ENCODE measurements around the gene BLNK. TPM values are rescaled to one million over a fixed set of nuclear protein-coding genes. Genes with fewer than 3 reads are reported as not detected.
A peak's percentile ranks its signal among the peaks of the same experiment; 100 is the strongest.

BLNK gene
- total RNA-seq, 1 experiment from 2014 or later, result 7.5 TPM

DNA sequence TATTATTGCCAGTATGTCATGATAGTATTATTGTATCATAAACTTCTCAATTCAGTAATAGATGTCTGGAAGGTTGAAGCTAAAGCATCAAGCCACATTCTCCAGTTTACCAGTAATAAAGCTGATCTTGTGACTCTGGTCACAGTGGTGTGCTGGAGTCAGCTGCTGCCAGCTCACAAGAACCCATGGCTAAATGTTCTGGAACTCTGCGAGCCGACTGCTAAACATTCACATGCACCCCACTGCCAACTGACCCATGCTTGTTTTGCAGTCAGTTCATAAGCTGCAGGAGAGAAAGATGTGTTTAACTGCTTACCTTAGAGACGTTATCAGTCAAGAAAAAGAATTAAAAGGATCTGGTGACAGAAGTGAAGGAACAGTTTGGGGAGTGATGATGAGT is 27.0 kb upstream of the BLNK start:
- H3K27ac Mint-ChIP-seq (ENCODE audit: unreplicated experiment), result no peak overlapping the region
- DNase-seq, result no peak
- TF ChIP-seq, protein P1, sequence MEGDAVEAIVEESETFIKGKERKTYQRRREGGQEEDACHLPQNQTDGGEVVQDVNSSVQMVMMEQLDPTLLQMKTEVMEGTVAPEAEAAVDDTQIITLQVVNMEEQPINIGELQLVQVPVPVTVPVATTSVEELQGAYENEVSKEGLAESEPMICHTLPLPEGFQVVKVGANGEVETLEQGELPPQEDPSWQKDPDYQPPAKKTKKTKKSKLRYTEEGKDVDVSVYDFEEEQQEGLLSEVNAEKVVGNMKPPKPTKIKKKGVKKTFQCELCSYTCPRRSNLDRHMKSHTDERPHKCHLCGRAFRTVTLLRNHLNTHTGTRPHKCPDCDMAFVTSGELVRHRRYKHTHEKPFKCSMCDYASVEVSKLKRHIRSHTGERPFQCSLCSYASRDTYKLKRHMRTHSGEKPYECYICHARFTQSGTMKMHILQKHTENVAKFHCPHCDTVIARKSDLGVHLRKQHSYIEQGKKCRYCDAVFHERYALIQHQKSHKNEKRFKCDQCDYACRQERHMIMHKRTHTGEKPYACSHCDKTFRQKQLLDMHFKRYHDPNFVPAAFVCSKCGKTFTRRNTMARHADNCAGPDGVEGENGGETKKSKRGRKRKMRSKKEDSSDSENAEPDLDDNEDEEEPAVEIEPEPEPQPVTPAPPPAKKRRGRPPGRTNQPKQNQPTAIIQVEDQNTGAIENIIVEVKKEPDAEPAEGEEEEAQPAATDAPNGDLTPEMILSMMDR (IDR thresholded peaks at IDR 0.05; ENCODE audit: unreplicated experiment), result no peak
- H3K4me1 Mint-ChIP-seq (ENCODE audit: low read depth, unreplicated experiment), result no peaks in the 10 kb centered on the region
- no TSS peak for BruUV-seq (replicated peaks)
- no peak overlapping the region for H3K4me3 Mint-ChIP-seq (ENCODE audit: low read depth, unreplicated experiment)
- H3K9me3 Mint-ChIP-seq (ENCODE audit: low read depth, unreplicated experiment), result no peaks in the 10 kb centered on the region
- CTCF ChIA-PET, result no interaction called here
- intact Hi-C loops (cut with micrococcal nuclease; ENCODE audit: unreplicated experiment), result no loop called here
- H3K36me3 Mint-ChIP-seq (ENCODE audit: insufficient read depth, unreplicated experiment), result no peaks in the 10 kb centered on the region
- H3K27me3 Mint-ChIP-seq (ENCODE audit: unreplicated experiment), result peaks cover 63% of the 10 kb centered on the region

GRCh38 chr10:96297486-96297885 is 26.1 kb upstream of the BLNK start:
- DNase-seq, result no peak
- H3K9me3 Mint-ChIP-seq (ENCODE audit: low read depth, unreplicated experiment), result no peaks in the 10 kb centered on the region
- TF ChIP-seq, protein P1 (IDR thresholded peaks at IDR 0.05; ENCODE audit: unreplicated experiment), result no peak
- no peak overlapping the region for H3K4me3 Mint-ChIP-seq (ENCODE audit: low read depth, unreplicated experiment)
- H3K36me3 Mint-ChIP-seq (ENCODE audit: insufficient read depth, unreplicated experiment), result no peaks in the 10 kb centered on the region
- intact Hi-C loops (cut with micrococcal nuclease; ENCODE audit: unreplicated experiment), result no loop called here
- no TSS peak for BruUV-seq (replicated peaks)
- CTCF ChIA-PET, result interaction anchor here (0.7 kb wide), 1 partner anchor 18 kb away, joined by 3 read pairs; no protein-coding TSS in a partner anchor
- H3K27me3 Mint-ChIP-seq (ENCODE audit: unreplicated experiment), result peaks cover 63% of the 10 kb centered on the region
- H3K4me1 Mint-ChIP-seq (ENCODE audit: low read depth, unreplicated experiment), result no peaks in the 10 kb centered on the region
- no peak overlapping the region for H3K27ac Mint-ChIP-seq (ENCODE audit: unreplicated experiment)

- TF ChIP-seq, protein P1 (IDR thresholded peaks at IDR 0.05; ENCODE audit: unreplicated experiment), result no peak
- peaks cover 45% of the 10 kb centered on the region for H3K27me3 Mint-ChIP-seq (ENCODE audit: unreplicated experiment)
- no TSS peak for BruUV-seq (replicated peaks)
- no peak overlapping the region for H3K4me3 Mint-ChIP-seq (ENCODE audit: low read depth, unreplicated experiment)
- H3K4me1 Mint-ChIP-seq (ENCODE audit: low read depth, unreplicated experiment), result peaks cover 3% of the 10 kb centered on the region
- H3K27ac Mint-ChIP-seq (ENCODE audit: unreplicated experiment), result no peak overlapping the region
- H3K9me3 Mint-ChIP-seq (ENCODE audit: low read depth, unreplicated experiment), result no peaks in the 10 kb centered on the region
- no peak for DNase-seq
- intact Hi-C loops (cut with micrococcal nuclease; ENCODE audit: unreplicated experiment), result no loop called here
- no peaks in the 10 kb centered on the region for H3K36me3 Mint-ChIP-seq (ENCODE audit: insufficient read depth, unreplicated experiment)
- CTCF ChIA-PET, result interaction anchor here (7.4 kb wide), 1 partner anchor 66 kb away, joined by 55 read pairs; no protein-coding TSS in a partner anchor
Measured at GRCh38 chr10:96295475-96295874, 24.1 kb upstream of the BLNK start.

DNA sequence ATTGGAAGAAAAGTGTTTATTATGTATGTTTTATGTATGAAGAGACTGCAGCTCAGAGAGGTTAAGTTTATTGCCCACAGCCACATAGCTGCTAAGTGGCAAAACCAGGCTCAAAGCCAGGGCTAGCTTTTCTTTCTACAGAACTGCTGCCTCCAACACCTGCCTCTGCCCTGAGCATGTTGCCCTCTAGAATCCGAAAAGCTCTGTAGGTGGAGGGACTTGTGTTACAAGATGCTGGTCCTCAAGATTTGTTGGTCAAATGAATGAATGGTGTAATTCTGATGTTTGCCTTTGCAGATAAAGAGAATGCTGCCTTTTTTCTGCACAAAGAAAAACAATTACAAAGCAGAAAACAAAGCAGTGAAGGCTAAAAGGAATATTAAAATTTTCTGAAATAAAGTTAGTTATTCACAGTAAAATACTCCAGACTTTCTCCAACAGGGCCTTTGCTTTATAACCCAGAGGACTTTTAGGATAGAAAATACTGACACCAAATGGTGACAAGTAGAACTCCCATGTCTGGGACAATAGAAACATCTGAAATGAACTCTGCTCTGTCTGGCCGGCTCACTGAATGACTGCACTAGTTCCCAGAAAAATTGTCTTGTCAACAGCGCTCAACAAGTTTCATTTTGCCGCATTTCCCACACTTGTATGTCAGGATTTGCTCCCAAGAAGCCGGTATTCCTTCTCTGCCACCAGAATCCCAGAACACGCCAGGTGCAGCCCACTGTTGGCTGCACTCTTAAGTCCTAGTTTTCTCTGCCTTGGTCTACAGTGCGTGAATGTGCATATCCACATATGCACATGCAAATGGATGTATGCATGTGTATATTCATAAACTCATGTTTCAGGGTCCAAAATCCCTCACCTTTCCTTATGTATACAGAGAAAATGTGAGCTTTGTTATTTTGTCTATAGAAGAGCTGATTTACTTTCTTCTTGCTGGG is 21.9 kb upstream of the BLNK start:
- BruUV-seq (replicated peaks), result no TSS peak
- Mint-ChIP-seq H3K4me3 (ENCODE audit: low read depth, unreplicated experiment) (no peak overlapping the region), H3K27ac (ENCODE audit: unreplicated experiment) (no peak overlapping the region), H3K4me1 (ENCODE audit: low read depth, unreplicated experiment) (peaks cover 13% of the 10 kb centered on the region), H3K36me3 (ENCODE audit: insufficient read depth, unreplicated experiment) (no peaks in the 10 kb centered on the region), H3K9me3 (ENCODE audit: low read depth, unreplicated experiment) (no peaks in the 10 kb centered on the region), H3K27me3 (ENCODE audit: unreplicated experiment) (peaks cover 25% of the 10 kb centered on the region)
- CTCF ChIA-PET, result interaction anchor here (1.4 to 7.4 kb wide), 2 partner anchors 62 to 64 kb away, joined by 3 to 55 read pairs; no protein-coding TSS in a partner anchor
- intact Hi-C loops (cut with micrococcal nuclease; ENCODE audit: unreplicated experiment), result loop anchor here (1.0 kb wide), 2 partner anchors 64 to 276 kb away; no protein-coding TSS in a partner anchor
- DNase-seq, result no peak
- TF ChIP-seq, protein P1 (IDR thresholded peaks at IDR 0.05; ENCODE audit: unreplicated experiment), result peak; percentile 42

Measured in Calu3 (cell line).